Body of pancreas (tissue), 4 donors: Measurements from ENCODE around the gene CCDC8.
"Not testable (repeated sequence)": the region's sequence is repeated elsewhere in the genome, so short reads cannot be mapped to it uniquely, and the experiment has no call there.

Experiments
- CTCF ChIP-seq, 7 experiments: fragments of 450-650 bp in 4 of 7; fragments of 200-600 bp in 3 of 7; sonication (generic) in 3 of 7; IDR thresholded peaks; one replicate each; pipeline ENCODE4 v1.5.1; 2016 to 2019; ENCODE audit warnings: antibody characterized with exemption in 7 of 7
- POLR2A ChIP-seq, 3 donors: fragments of 450-650 bp; IDR thresholded peaks; one replicate each; pipeline ENCODE4 v1.6.1; 2016; ENCODE audit warnings: antibody characterized with exemption in 3 of 3, mild to moderate bottlenecking in 2 of 3

- not testable (repeated sequence) for TF ChIP-seq CTCF, POLR2A (IDR thresholded peaks at IDR 0.05)
Observed at GRCh38 chr19:46414899-46415298, 1.5 kb upstream of the CCDC8 start.
